Measurements from ENCODE around the gene MPHOSPH9. TPM values are rescaled to one million over a fixed set of nuclear protein-coding genes. Genes with fewer than 3 reads are reported as not detected.
A peak's percentile ranks its signal among the peaks of the same experiment; 100 is the strongest.

Gene MPHOSPH9
- polyA plus RNA-seq, 3 donors: 6.3 to 14.1 (median 9.2) TPM

GRCh38 chr12:123118497-123118896 is 114.4 kb downstream of the MPHOSPH9 start:
- Histone ChIP-seq H4K20me1 (ENCODE audit: insufficient read depth, low read length) (no peaks in the 10 kb centered on the region), H3K4me2 (replicated peaks; ENCODE audit: extremely low read depth, low read length, poor library complexity, severe bottlenecking) (no peak overlapping the region), H3K36me3 (replicated peaks in 1 of 2; ENCODE audit: control insufficient read depth in 1 of 2, insufficient read depth in 2 of 2, low read length in 2 of 2) (no peaks in the 10 kb centered on the region), H3K79me2 (ENCODE audit: insufficient read depth, low read length) (no peaks in the 10 kb centered on the region), H3K9me3 (replicated peaks in 1 of 2; ENCODE audit: control insufficient read depth in 1 of 2, insufficient read depth in 1 of 2, low read length in 2 of 2) (no peaks in the 10 kb centered on the region), H3K4me3 (replicated peaks in 1 of 3; ENCODE audit: low read depth in 2 of 3, low read length in 3 of 3) (no peak overlapping the region), H3K27ac (ENCODE audit: low read depth in 1 of 2, low read length in 2 of 2) (no peak overlapping the region), H3K27me3 (ENCODE audit: control insufficient read depth in 2 of 2, insufficient read depth in 2 of 2, low read length in 2 of 2) (no peaks in the 10 kb centered on the region), H3K4me1 (ENCODE audit: control insufficient read depth in 1 of 2, insufficient read depth in 2 of 2, low read length in 2 of 2) (peaks cover 18 to 24% of the 10 kb centered on the region in 2 donors), H3K9ac (ENCODE audit: insufficient read depth, low read length, poor library complexity, severe bottlenecking) (no peak overlapping the region), H2AFZ (ENCODE audit: insufficient read depth, low read depth, low read length, poor library complexity, severe bottlenecking) (no peak overlapping the region)
- peaks cover 23% of the 10 kb centered on the region for H3K4me1 Mint-ChIP-seq
- H3K4me3 Mint-ChIP-seq: no peak overlapping the region
- peaks cover 0 to 4% (median 2%) of the 10 kb centered on the region in 3 donors for H3K27me3 Mint-ChIP-seq (ENCODE audit: low read depth in 3 of 3)
- H3K27ac Mint-ChIP-seq: peak overlapping the region in 1 of 7 donors; percentile 79
- WGBS (ENCODE audit: insufficient coverage): 100% methylated on average over 1 of the region's 8 CpGs
- H3K9me3 Mint-ChIP-seq: no peaks in the 10 kb centered on the region
- H3K36me3 Mint-ChIP-seq: no peaks in the 10 kb centered on the region
- TF ChIP-seq, protein P1, sequence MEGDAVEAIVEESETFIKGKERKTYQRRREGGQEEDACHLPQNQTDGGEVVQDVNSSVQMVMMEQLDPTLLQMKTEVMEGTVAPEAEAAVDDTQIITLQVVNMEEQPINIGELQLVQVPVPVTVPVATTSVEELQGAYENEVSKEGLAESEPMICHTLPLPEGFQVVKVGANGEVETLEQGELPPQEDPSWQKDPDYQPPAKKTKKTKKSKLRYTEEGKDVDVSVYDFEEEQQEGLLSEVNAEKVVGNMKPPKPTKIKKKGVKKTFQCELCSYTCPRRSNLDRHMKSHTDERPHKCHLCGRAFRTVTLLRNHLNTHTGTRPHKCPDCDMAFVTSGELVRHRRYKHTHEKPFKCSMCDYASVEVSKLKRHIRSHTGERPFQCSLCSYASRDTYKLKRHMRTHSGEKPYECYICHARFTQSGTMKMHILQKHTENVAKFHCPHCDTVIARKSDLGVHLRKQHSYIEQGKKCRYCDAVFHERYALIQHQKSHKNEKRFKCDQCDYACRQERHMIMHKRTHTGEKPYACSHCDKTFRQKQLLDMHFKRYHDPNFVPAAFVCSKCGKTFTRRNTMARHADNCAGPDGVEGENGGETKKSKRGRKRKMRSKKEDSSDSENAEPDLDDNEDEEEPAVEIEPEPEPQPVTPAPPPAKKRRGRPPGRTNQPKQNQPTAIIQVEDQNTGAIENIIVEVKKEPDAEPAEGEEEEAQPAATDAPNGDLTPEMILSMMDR (IDR thresholded peaks at IDR 0.05): no peak
- no peak for DNase-seq
- intact Hi-C loops (cut with micrococcal nuclease): no loop called here

GRCh38 chr12:123115409-123116121 is 117.4 kb downstream of the MPHOSPH9 start:
- intact Hi-C loops (cut with micrococcal nuclease): no loop called here
- Histone ChIP-seq H3K36me3 (replicated peaks in 1 of 2; ENCODE audit: control insufficient read depth in 1 of 2, insufficient read depth in 2 of 2, low read length in 2 of 2) (no peaks in the 10 kb centered on the region), H3K27ac (ENCODE audit: low read depth in 1 of 2, low read length in 2 of 2) (no peak overlapping the region), H3K4me1 (ENCODE audit: control insufficient read depth in 1 of 2, insufficient read depth in 2 of 2, low read length in 2 of 2) (peaks cover 18 to 24% of the 10 kb centered on the region in 2 donors), H3K79me2 (ENCODE audit: insufficient read depth, low read length) (no peaks in the 10 kb centered on the region), H3K9ac (ENCODE audit: insufficient read depth, low read length, poor library complexity, severe bottlenecking) (no peak overlapping the region), H4K20me1 (ENCODE audit: insufficient read depth, low read length) (no peaks in the 10 kb centered on the region), H3K9me3 (replicated peaks in 1 of 2; ENCODE audit: control insufficient read depth in 1 of 2, insufficient read depth in 1 of 2, low read length in 2 of 2) (no peaks in the 10 kb centered on the region), H2AFZ (ENCODE audit: insufficient read depth, low read depth, low read length, poor library complexity, severe bottlenecking) (peak overlapping the region; percentile 31), H3K27me3 (ENCODE audit: control insufficient read depth in 2 of 2, insufficient read depth in 2 of 2, low read length in 2 of 2) (no peaks in the 10 kb centered on the region), H3K4me3 (replicated peaks in 1 of 3; ENCODE audit: low read depth in 2 of 3, low read length in 3 of 3) (no peak overlapping the region), H3K4me2 (replicated peaks; ENCODE audit: extremely low read depth, low read length, poor library complexity, severe bottlenecking) (peak overlapping the region; percentile 29)
- DNase-seq: peak; percentile 16 to 37 (median 19)
- Mint-ChIP-seq H3K4me1 (peaks cover 23% of the 10 kb centered on the region), H3K27ac (peak overlapping the region in 5 of 7 donors; percentile 2 to 79 (median 60)), H3K4me3 (peak overlapping the region in 1 of 2 donors; percentile 7), H3K9me3 (no peaks in the 10 kb centered on the region), H3K36me3 (no peaks in the 10 kb centered on the region), H3K27me3 (ENCODE audit: low read depth in 3 of 3) (peaks cover 0 to 6% (median 3%) of the 10 kb centered on the region in 3 donors)
- TF ChIP-seq, protein P1 (IDR thresholded peaks at IDR 0.05): no peak
- WGBS (ENCODE audit: insufficient coverage): no CpG with 5 or more reads among the region's 8 CpGs

All from CD14-positive monocyte (primary cell).